Fibroblast of villous mesenchyme (primary cell): ENCODE measurements around the gene KCNG1. TPM values are rescaled to one million over a fixed set of nuclear protein-coding genes. Genes with fewer than 3 reads are reported as not detected.

Experiments used
- DNase-seq: peaks from one replicate; pipeline ENCODE4 v3.0.0-alpha.2; 2010; ENCODE audit warnings: low read depth
- H3K4me3 ChIP-seq: 2 replicates; pipeline ENCODE4 v1.5.1; 2011; ENCODE audit warnings: low read depth, mild to moderate bottlenecking, low read length
- total RNA-seq: library from RNA; depleted of rRNA; stranded (reverse); fragments of >200 nt; gene quantifications from 2 replicates; pipeline ENCODE4 v1.2.3, GENCODE V29; 2012
- TF ChIP-seq, protein P1 (sequence below): IDR thresholded peaks from 2 replicates; pipeline ENCODE4 v1.5.1; 2012; ENCODE audit warnings: low read depth, mild to moderate bottlenecking, low read length; ENCODE audit not compliant: insufficient read depth

Gene KCNG1
- total RNA-seq, 1 donor = 3.0 TPM

- DNase-seq = no peak
- TF ChIP-seq, protein P1, sequence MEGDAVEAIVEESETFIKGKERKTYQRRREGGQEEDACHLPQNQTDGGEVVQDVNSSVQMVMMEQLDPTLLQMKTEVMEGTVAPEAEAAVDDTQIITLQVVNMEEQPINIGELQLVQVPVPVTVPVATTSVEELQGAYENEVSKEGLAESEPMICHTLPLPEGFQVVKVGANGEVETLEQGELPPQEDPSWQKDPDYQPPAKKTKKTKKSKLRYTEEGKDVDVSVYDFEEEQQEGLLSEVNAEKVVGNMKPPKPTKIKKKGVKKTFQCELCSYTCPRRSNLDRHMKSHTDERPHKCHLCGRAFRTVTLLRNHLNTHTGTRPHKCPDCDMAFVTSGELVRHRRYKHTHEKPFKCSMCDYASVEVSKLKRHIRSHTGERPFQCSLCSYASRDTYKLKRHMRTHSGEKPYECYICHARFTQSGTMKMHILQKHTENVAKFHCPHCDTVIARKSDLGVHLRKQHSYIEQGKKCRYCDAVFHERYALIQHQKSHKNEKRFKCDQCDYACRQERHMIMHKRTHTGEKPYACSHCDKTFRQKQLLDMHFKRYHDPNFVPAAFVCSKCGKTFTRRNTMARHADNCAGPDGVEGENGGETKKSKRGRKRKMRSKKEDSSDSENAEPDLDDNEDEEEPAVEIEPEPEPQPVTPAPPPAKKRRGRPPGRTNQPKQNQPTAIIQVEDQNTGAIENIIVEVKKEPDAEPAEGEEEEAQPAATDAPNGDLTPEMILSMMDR = no peak
Observed at GRCh38 chr20:51021067-51022025, 1.6 kb downstream of the KCNG1 start.

GRCh38 chr20:51020657-51021056 is 2.2 kb downstream of the KCNG1 start:
- TF ChIP-seq, protein P1 = no peak
- DNase-seq = no peak
- no peak overlapping the region for H3K4me3 ChIP-seq

More at GRCh38 chr20:51021067-51022025, 1.6 kb downstream of the KCNG1 start:
- H3K4me3 ChIP-seq = peak overlapping the region; percentile 61

- no peak for DNase-seq
- TF ChIP-seq, protein P1 = no peak
- no peak overlapping the region for H3K4me3 ChIP-seq
Observed at GRCh38 chr20:51019656-51020592, 3.0 kb downstream of the KCNG1 start.

DNA sequence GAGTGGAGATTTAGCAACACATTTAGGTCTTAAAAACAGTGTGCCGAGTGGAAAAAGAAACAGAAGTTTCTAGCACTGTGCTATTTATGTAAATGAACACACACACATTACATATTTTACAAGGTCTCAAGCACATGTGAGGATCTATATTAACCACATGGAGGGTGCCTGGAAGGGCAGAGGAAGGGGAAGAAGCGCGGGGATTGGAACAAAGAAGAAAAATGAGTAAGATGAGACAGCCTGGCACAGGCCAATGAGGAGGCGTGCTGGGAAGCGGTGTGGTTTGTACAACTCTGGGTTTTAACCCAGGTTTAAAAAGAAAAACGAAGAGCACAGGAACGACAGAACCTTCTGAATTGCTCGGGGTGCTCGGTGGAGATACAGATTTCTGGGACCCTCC is 5.7 kb downstream of the KCNG1 start:
- TF ChIP-seq, protein P1 = no peak
- H3K4me3 ChIP-seq = no peak overlapping the region
- no peak for DNase-seq

DNA sequence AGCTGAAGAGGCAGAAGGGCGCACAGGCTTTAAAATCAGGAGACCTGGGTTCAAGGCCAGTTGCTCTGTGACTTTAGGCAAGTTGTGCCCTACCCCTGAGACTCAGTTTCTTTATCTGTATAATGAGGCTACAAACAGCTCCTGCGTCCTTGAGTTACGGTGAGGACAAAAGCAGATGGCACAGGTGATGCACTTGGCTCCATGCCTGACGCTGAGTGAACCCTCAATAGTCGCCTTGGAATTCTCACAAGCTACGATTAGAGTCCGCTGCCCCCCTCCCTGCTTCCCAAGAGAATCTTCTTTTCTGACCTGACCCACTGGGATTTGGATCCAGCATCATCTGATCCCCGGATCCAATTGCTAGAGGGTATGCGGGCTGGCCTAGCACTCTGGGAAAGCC is 6.4 kb downstream of the KCNG1 start:
- TF ChIP-seq, protein P1 = no peak
- H3K4me3 ChIP-seq = no peak overlapping the region
- no peak for DNase-seq

DNA sequence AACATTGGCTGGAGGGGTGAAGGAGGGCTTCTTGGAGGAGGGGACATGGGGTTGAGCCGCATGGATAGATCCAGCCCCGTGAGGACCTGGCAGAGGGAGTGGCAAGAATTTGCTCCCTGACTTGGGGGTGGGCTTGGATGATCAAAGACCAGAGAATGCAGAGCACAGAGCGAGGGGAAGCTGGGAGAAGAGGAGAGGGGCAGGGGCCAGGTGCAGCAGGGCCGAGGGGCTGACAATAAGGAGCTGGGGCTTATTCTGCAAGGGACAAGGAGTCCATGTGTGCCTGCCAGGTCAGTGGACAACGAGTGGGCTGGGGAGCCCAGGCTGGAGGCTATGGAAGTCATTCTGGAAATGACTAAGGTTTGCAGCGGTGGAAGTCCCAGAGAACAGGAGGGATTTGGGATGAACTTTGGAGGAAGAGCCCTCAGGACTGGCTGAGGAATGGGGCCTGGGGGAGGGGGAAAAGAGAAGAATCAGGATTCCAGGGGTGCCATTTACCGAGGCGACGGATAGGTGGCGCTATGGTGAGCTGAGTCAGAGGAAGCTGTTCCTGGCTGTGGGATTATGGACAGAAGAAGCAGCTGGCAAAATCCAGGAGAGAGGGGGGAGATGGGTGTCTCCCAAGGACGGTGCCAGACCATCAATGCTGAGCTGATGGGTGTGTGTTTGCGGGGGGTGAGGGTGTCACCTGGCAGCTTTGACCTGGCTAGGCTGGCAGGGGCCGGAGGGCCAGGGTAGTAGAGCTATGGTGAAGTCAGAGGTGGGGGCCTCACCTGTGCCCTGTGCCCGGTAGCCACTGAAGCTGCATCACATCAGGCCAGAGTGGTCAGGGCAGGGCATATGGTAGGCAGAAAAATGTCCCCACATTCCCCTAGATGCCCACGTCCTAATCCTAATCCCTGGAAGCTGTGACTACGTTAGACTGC is 7.8 kb downstream of the KCNG1 start:
- TF ChIP-seq, protein P1 = peak; percentile 92
- no peak overlapping the region for H3K4me3 ChIP-seq
- DNase-seq = peak; percentile 66
